H1 (cell line): ENCODE measurements around the gene CDV3. TPM values are rescaled to one million over a fixed set of nuclear protein-coding genes. Genes with fewer than 3 reads are reported as not detected.

Experiments used
- CTCF ChIA-PET: fragments of 300-600 bp; sonication (Branson Sonifier 250); formaldehyde crosslinking; loops from one replicate; lab custom pipeline; 2021; ENCODE audit not compliant: partially characterized antibody; lab: Charles Lee
- POLR2A ChIA-PET: fragments of 300-600 bp; sonication (Branson Sonifier 250); formaldehyde crosslinking; loops from one replicate; lab custom pipeline; 2021; ENCODE audit warnings: inconsistent platforms; ENCODE audit not compliant: partially characterized antibody; lab: Charles Lee
- DNase-seq, 2 experiments: peaks; one replicate each; pipeline versions ENCODE4 v3.0.0 to v3.0.0-alpha.2; 2010 to 2022; ENCODE audit warnings: low spot score in 2 of 2, low read depth in 1 of 2, mixed read lengths in 1 of 2
- FAIRE-seq: peaks from 2 replicates; lab custom pipeline; 2011; peaks lifted over from hg19 to GRCh38; lab: Jason Lieb, UNC
- H2AFZ ChIP-seq: 2 replicates; pipeline ENCODE4 v1.8.1; 2012; ENCODE audit warnings: low read length, inconsistent platforms
- H2AK5ac ChIP-seq: 2 replicates; pipeline ENCODE4 v1.6.1; 2013; ENCODE audit warnings: low read depth, low read length
- H2BK120ac ChIP-seq: replicated peaks from 2 replicates; pipeline ENCODE3; 2013; ENCODE audit warnings: low read depth, low read length, inconsistent platforms
- H2BK12ac ChIP-seq: 2 replicates; pipeline ENCODE4 v1.6.1; 2013; ENCODE audit warnings: low read depth, low read length
- H2BK15ac ChIP-seq: 2 replicates; pipeline ENCODE4 v1.6.1; 2013; ENCODE audit warnings: low read length
- H2BK20ac ChIP-seq: 2 replicates; pipeline ENCODE4 v1.6.1; 2013; ENCODE audit warnings: low read length
- H2BK5ac ChIP-seq: 2 replicates; pipeline ENCODE4 v1.6.1; 2013; ENCODE audit warnings: low read depth, low read length
- H3K14ac ChIP-seq: 2 replicates; pipeline ENCODE4 v1.6.1; 2013; ENCODE audit warnings: inconsistent platforms; ENCODE audit not compliant: insufficient read length
- H3K18ac ChIP-seq: 2 replicates; pipeline ENCODE4 v1.6.1; 2013; ENCODE audit warnings: low read length; ENCODE audit errors: extremely low read depth
- H3K23ac ChIP-seq: 2 replicates; pipeline ENCODE4 v1.6.1; 2013; ENCODE audit warnings: inconsistent platforms; ENCODE audit not compliant: insufficient read length
- H3K23me2 ChIP-seq: 2 replicates; pipeline ENCODE4 v1.6.1; 2013; ENCODE audit warnings: low read depth, low read length
- H3K27ac ChIP-seq: 2 replicates; pipeline ENCODE4 v1.6.1; 2011; ENCODE audit warnings: low read depth, low read length, inconsistent platforms
- H3K27me3 ChIP-seq, 4 experiments: replicated peaks in 1 of 4; 1 replicate in 1 of 4; 2 replicates in 3 of 4; pipeline versions ENCODE4 v1.6.1 to v1.8.1; 2011 to 2013; ENCODE audit warnings: low read length in 3 of 4, mild to moderate bottlenecking in 3 of 4, inconsistent platforms in 2 of 4, mixed read lengths in 2 of 4, moderate library complexity in 1 of 4; ENCODE audit not compliant: control insufficient read depth in 3 of 4, insufficient read depth in 3 of 4; ENCODE audit errors: extremely low read depth in 1 of 4
- H3K36me3 ChIP-seq, 4 experiments: 2 replicates each; pipeline versions ENCODE4 v1.6.1 to v1.8.1; 2011 to 2013; ENCODE audit warnings: mild to moderate bottlenecking in 4 of 4, low read length in 3 of 4, moderate library complexity in 2 of 4, control low read depth in 1 of 4, inconsistent platforms in 1 of 4; ENCODE audit not compliant: insufficient read depth in 4 of 4, control insufficient read depth in 2 of 4
- H3K4ac ChIP-seq: replicated peaks from 2 replicates; pipeline ENCODE3; 2013; ENCODE audit warnings: low read length, low read depth, mixed read lengths, inconsistent platforms; ENCODE audit not compliant: insufficient read length
- H3K4me1 ChIP-seq, 4 experiments: replicated peaks in 1 of 4; 1 replicate in 1 of 4; 2 replicates in 3 of 4; pipeline versions ENCODE4 v1.6.1 to v1.8.1; 2011 to 2013; ENCODE audit warnings: low read length in 3 of 4, inconsistent platforms in 2 of 4, mixed read lengths in 1 of 4; ENCODE audit not compliant: insufficient read depth in 4 of 4, control insufficient read depth in 3 of 4
- H3K4me2 ChIP-seq, 2 experiments: 2 replicates each; pipeline versions ENCODE4 v1.6.1 to v1.8.1; 2011 to 2013; ENCODE audit warnings: low read depth in 2 of 2, low read length in 2 of 2, control low read depth in 1 of 2, inconsistent platforms in 1 of 2, mild to moderate bottlenecking in 1 of 2; ENCODE audit not compliant: insufficient read depth in 1 of 2
- H3K4me3 ChIP-seq, 4 experiments: fragments of 200-600, 300-600 bp in 1 of 4; sonication (generic), shearing (Covaris generic), sonication (Bioruptor Twin) in 1 of 4; 2 replicates each; pipeline versions ENCODE4 v1.5.1 to v1.8.1; 2011 to 2016; ENCODE audit warnings: low read length in 4 of 4, low read depth in 3 of 4, control low read depth in 2 of 4, inconsistent platforms in 2 of 4, mild to moderate bottlenecking in 2 of 4, mixed read lengths in 1 of 4, moderate library complexity in 1 of 4; ENCODE audit not compliant: insufficient read depth in 2 of 4; ENCODE audit errors: extremely low read depth in 1 of 4
- H3K56ac ChIP-seq: replicated peaks from 2 replicates; pipeline ENCODE3; 2013; ENCODE audit warnings: low read depth, mild to moderate bottlenecking, mixed read lengths, low read length, inconsistent platforms; ENCODE audit not compliant: insufficient read length
- H3K79me1 ChIP-seq: 2 replicates; pipeline ENCODE4 v1.6.1; 2013; ENCODE audit warnings: low read depth, low read length, control low read depth
- H3K79me2 ChIP-seq, 2 experiments: 2 replicates each; pipeline versions ENCODE4 v1.6.1 to v1.8.1; 2012 to 2013; ENCODE audit warnings: low read length in 2 of 2, mild to moderate bottlenecking in 2 of 2, inconsistent platforms in 1 of 2; ENCODE audit not compliant: insufficient read depth in 2 of 2, control insufficient read depth in 1 of 2
- H3K9ac ChIP-seq, 4 experiments: replicated peaks in 1 of 4; 1 replicate in 1 of 4; 2 replicates in 3 of 4; pipeline versions ENCODE4 v1.6.1 to v1.8.1; 2011 to 2013; ENCODE audit warnings: low read depth in 3 of 4, low read length in 3 of 4, control low read depth in 2 of 4, mild to moderate bottlenecking in 2 of 4, moderate library complexity in 2 of 4, inconsistent platforms in 1 of 4; ENCODE audit errors: extremely low read depth in 1 of 4
- H3K9me3 ChIP-seq, 2 experiments: 2 replicates each; pipeline versions ENCODE4 v1.6.1 to v1.8.1; 2012 to 2013; ENCODE audit warnings: mild to moderate bottlenecking in 2 of 2, moderate library complexity in 2 of 2, control low read depth in 1 of 2, inconsistent platforms in 1 of 2, low read depth in 1 of 2, low read length in 1 of 2, mixed read lengths in 1 of 2; ENCODE audit not compliant: insufficient read depth in 2 of 2
- H4K20me1 ChIP-seq, 2 experiments: replicated peaks in 1 of 2; 2 replicates each; pipeline versions ENCODE3 to v1.8.1; 2011 to 2013; ENCODE audit warnings: inconsistent platforms in 2 of 2, low read length in 2 of 2, mild to moderate bottlenecking in 1 of 2; ENCODE audit not compliant: insufficient read depth in 2 of 2, control insufficient read depth in 1 of 2
- H4K5ac ChIP-seq: 2 replicates; pipeline ENCODE4 v1.6.1; 2013; ENCODE audit warnings: low read length, low read depth, mixed read lengths, inconsistent platforms; ENCODE audit not compliant: insufficient read length
- H4K8ac ChIP-seq: 2 replicates; pipeline ENCODE4 v1.8.0; 2013; ENCODE audit warnings: mild to moderate bottlenecking, moderate library complexity, low read length, inconsistent platforms; ENCODE audit not compliant: insufficient read depth; ENCODE audit errors: extremely low read depth
- H4K91ac ChIP-seq: replicated peaks from 2 replicates; pipeline ENCODE3; 2013; ENCODE audit warnings: low read length, mixed read lengths, inconsistent platforms; ENCODE audit not compliant: insufficient read length
- ATF3 ChIP-seq: IDR thresholded peaks from 2 replicates; pipeline ENCODE4 v1.6.1; 2011; ENCODE audit warnings: low read depth, mild to moderate bottlenecking, low read length; ENCODE audit not compliant: insufficient read depth
- E2F6 ChIP-seq: IDR thresholded peaks from 2 replicates; pipeline ENCODE4 v1.6.1; 2012; ENCODE audit warnings: inconsistent platforms
- JUN ChIP-seq: IDR thresholded peaks from 2 replicates; pipeline ENCODE4 v1.6.1; 2011; ENCODE audit warnings: low read depth, mild to moderate bottlenecking, improper control_type of control experiment, low read length
- KDM1A ChIP-seq: fragments of 200-600, 300-600 bp; sonication (generic); IDR thresholded peaks from 2 replicates; pipeline ENCODE4 v1.7.1; 2016; ENCODE audit warnings: mild to moderate bottlenecking, low read length, borderline replicate concordance
- KDM5A ChIP-seq: fragments of 200-600 bp; IDR thresholded peaks from 2 replicates; pipeline ENCODE4 v1.7.1; 2012; ENCODE audit warnings: mild to moderate bottlenecking, low read length, inconsistent platforms, mixed read lengths
- NANOG ChIP-seq: IDR thresholded peaks from 2 replicates; pipeline ENCODE4 v1.6.1; 2011; ENCODE audit warnings: low read length, low read depth, mild to moderate bottlenecking, inconsistent platforms; ENCODE audit not compliant: insufficient read depth, poor library complexity, severe bottlenecking
- SP2 ChIP-seq: IDR thresholded peaks from 2 replicates; pipeline ENCODE4 v1.6.1; 2012; ENCODE audit warnings: mild to moderate bottlenecking, low read length, inconsistent platforms
- SP4 ChIP-seq: IDR thresholded peaks from 2 replicates; pipeline ENCODE4 v1.6.1; 2012; ENCODE audit warnings: low read length, inconsistent platforms
- WGBS, 2 experiments: shearing (Covaris generic) in 1 of 2; methylation state at CpG; one replicate each; pipeline versions ENCODE4 v1.1.6 to v1.1.7; 2013 to 2015; ENCODE audit warnings: low lambda C conversion rate in 2 of 2, mixed read lengths in 2 of 2, inconsistent platforms in 1 of 2, low coverage in 1 of 2, missing lambda C conversion rate in 1 of 2; ENCODE audit not compliant: insufficient replicate concordance in 2 of 2, insufficient coverage in 1 of 2, insufficient read length in 1 of 2; ENCODE audit errors: extremely low coverage in 1 of 2, missing lambda C conversion rate in 1 of 2; 5-methylcytosine and 5-hydroxymethylcytosine counted together
- polyA plus RNA-seq, 7 experiments: library from polyadenylated mRNA; depleted of rRNA in 3 of 7; stranded (reverse) in 5 of 7; unstranded in 2 of 7; fragments of >200 nt in 5 of 7; fragments of 200-250 nt in 2 of 7; gene quantifications; 1 replicate in 5 of 7; 2 replicates in 1 of 7; 4 replicates in 1 of 7; pipeline versions ENCODE4 v1.2.1 to v1.2.3, GENCODE V29; 2011 to 2013; ENCODE audit warnings: missing spikeins in 2 of 7, mixed read lengths in 2 of 7
- total RNA-seq: library from RNA; stranded (reverse); fragmentation: NEBNext Ultra II Directional; extraction: Animal tissue kit (Norgen Biotek cat#: 25700); gene quantifications from 2 replicates; pipeline ENCODE4 v1.2.1, GENCODE V29; 2021

CDV3 gene
- total and polyA plus RNA-seq, 2 of the 8 experiments (the other 6 are each of a cell fraction or from before 2014, with no cell fraction given), result 29.4 to 163 TPM

- no peak overlapping the region for H2BK15ac ChIP-seq
- DNase-seq (no peak), FAIRE-seq (no peak)
- H3K9ac ChIP-seq, result no peak overlapping the region; a peak in 1 of 7 replicates
- no peak overlapping the region for H3K4me3 ChIP-seq
- no peak overlapping the region for H4K8ac ChIP-seq
- H2BK5ac ChIP-seq, result no peak overlapping the region
- no peak overlapping the region for H4K5ac ChIP-seq
- H2AK5ac ChIP-seq, result no peak overlapping the region
- H3K56ac ChIP-seq, result no peak overlapping the region
- H2BK20ac ChIP-seq, result no peak overlapping the region
- H3K36me3 ChIP-seq, result peaks cover 0 to 4% (median 0%) of the 10 kb centered on the region in 4 experiments; a peak in 2 of 8 replicates
- no peaks in the 10 kb centered on the region for H3K27me3 ChIP-seq
- H3K9me3 ChIP-seq, result no peaks in the 10 kb centered on the region
- H4K20me1 ChIP-seq, result no peaks in the 10 kb centered on the region
- H3K27ac ChIP-seq, result no peak overlapping the region; the same call in 1 of the 2 replicates
- H3K4me1 ChIP-seq, result peaks cover 0 to 2% (median 0%) of the 10 kb centered on the region in 4 experiments; a peak in 1 of 7 replicates
- WGBS, 2 experiments, result 94% methylated on average over 3 of the region's 3 CpGs; no CpG with 5 or more reads in 1 of the 2 experiments
- CTCF ChIA-PET, result interaction anchor here (1.4 kb wide), 1 partner anchor 20 kb away, joined by 3 read pairs; no protein-coding TSS in a partner anchor
- no peak overlapping the region for H3K4me2 ChIP-seq
- no peak overlapping the region for H3K4ac ChIP-seq
- H3K79me1 ChIP-seq, result no peaks in the 10 kb centered on the region
- H2BK12ac ChIP-seq, result no peak overlapping the region
- POLR2A ChIA-PET, result interaction anchor here (1.0 to 1.1 kb wide), 2 partner anchors 24 to 59 kb away, joined by 4 to 6 read pairs; no protein-coding TSS in a partner anchor
- H4K91ac ChIP-seq, result no peak overlapping the region
- H3K79me2 ChIP-seq, result no peaks in the 10 kb centered on the region
- no peak overlapping the region for H3K14ac ChIP-seq
- TF ChIP-seq KDM1A (no peak), JUN (no peak), NANOG (no peak), KDM5A (no peak), ATF3 (no peak), E2F6 (no peak), SP4 (no peak), SP2 (no peak)
- H2AFZ ChIP-seq, result no peak overlapping the region
- H3K23ac ChIP-seq, result no peak overlapping the region
- no peaks in the 10 kb centered on the region for H3K23me2 ChIP-seq
- no peak overlapping the region for H2BK120ac ChIP-seq
- no peak overlapping the region for H3K18ac ChIP-seq
These were observed 24.9 kb downstream of the CDV3 start for GRCh38 chr3:133598405-133598804.
